NOMO-1 (cell line): Measurements from ENCODE around the gene CRYBG3.

ENCODE experiments used
- DNase-seq, 2 experiments: peaks; one replicate each; lab custom pipeline; 2025; ENCODE audit not compliant: unreplicated experiment in 2 of 2; lab: John Stamatoyannopoulos, UW

The CRYBG3 gene

DNA sequence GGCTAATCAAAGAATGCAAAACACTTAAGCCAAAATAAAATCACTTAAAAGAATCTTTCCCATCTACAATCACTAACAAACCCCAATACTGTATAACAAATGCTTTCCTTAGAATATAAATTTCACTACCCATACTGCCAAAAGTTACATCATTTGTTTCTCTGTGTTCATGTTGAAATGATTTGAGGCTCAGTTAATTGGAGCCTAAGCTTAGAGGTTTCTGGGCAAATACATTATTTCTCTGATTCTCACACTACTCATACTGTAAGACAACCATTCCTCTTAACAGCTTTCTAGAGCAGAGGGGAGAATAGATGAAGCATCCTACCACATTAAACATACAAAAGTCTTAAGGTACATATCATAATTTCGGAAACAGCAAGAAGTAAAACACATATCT, 148.3 kb downstream of the CRYBG3 start:
- no peak for DNase-seq

DNA sequence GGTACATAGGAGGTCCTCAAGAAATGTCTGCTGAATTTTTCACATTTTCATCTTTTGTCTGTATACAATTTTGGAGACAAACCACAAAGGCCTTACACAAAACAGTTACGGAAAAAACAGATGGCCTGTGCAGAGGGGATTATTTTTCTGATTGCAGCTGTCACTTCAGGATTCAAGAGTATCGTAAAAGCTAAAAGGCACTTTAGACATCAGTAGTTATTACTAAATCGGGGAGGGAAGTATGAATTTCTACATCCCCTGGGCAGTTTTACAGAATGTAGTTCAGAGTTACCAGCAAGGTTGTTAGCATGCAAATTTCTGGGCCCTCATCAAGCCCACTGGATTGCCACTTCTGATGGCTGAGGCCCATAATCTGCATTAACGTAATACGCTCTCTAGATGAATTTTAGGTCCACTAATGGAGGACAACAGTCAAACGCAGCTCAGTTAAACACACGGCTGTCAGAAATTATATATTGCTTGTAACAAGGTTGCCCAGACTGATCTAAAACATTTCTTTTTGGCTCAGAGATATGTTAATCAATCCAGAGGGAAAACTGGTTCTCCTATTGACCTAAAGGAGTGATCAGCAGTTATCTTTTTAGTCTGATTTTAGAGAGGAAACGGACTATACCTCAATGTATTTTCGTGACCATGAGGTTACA, 149.3 kb downstream of the CRYBG3 start:
- no peak for DNase-seq

- DNase-seq: peak; percentile 78 to 79
Observed at GRCh38 chr3:97971679-97972567, 150.1 kb downstream of the CRYBG3 start, which contains the start of gene RIOX2. RIOX2 (minus strand) TSS chr3:97972431; CDS start chr3:97967593, 4,838 bp downstream.

- DNase-seq: no peak
Observed at GRCh38 chr3:97972976-97973375, 151.2 kb downstream of the CRYBG3 start.

- DNase-seq: peak in 1 of 2 experiments; percentile 7
Observed at GRCh38 chr3:97974996-97975395, 153.2 kb downstream of the CRYBG3 start.

DNA sequence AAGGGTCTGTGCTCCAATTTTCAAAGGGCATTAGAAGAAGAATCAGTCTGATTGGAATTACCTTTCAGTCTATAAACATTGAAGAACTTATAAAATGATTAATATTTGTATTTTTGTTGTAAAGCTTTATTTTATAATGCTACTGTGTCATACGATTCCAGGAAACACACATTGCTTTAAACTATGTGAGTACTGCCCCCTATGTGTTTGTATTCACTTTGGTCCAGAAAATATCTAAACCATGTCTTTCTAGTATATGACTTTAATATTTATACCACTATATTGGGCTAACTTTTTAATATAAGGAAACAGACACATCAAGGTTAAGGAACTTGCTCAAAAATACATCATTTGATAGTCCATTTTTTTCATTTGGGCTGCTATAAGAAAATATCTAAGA, 153.7 kb downstream of the CRYBG3 start:
- no peak for DNase-seq

DNA sequence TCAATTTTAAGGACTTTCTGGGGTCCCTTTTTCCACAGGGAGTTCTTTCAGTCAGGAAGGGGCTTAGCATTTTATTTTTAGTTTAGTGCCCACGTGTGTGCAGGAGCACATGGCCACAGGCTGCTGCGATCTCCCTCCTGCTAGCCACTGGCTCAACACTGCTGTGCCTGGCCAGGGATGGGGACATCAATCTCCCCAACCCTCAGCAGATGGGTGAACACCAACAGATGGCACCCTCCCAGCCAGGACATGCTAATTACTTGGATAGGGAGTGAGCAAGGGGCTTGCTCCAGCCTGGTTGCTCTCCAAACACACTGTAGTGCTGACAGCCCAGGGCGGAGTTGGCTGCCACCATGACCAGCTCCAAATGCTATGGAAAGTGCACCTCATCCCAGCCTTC, 157.8 kb downstream of the CRYBG3 start:
- no peak for DNase-seq

GRCh38 chr3:97981886-97982285, 160.1 kb downstream of the CRYBG3 start:
- DNase-seq: no peak

- DNase-seq: no peak
Observed at GRCh38 chr3:97983933-97984491, 162.2 kb downstream of the CRYBG3 start.

- no peak for DNase-seq
Observed at GRCh38 chr3:97987306-97987705, 165.5 kb downstream of the CRYBG3 start.

- DNase-seq: no peak
Observed at GRCh38 chr3:97988784-97989568, 167.2 kb downstream of the CRYBG3 start.

GRCh38 chr3:97990624-97991292, 168.9 kb downstream of the CRYBG3 start:
- DNase-seq: peak; percentile 34 to 42

DNA sequence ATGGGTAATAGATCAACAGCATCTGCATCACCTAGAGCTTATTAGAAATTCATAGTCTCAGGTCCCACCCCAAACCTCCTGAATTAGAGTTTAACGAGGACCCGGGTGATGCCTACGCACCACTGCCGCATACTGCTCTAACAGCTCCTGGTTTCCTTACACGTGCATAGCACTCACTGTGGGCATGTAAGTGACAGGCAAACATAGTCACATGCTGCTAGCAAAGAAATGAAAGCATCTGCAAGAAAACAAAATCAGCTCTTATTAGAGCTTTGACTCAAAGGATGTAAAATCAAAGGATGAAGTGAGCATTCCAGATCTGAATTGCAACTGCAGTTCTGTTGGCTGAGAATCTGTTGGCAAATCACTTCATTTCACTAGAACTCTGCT, 169.5 kb downstream of the CRYBG3 start:
- DNase-seq: no peak

DNA sequence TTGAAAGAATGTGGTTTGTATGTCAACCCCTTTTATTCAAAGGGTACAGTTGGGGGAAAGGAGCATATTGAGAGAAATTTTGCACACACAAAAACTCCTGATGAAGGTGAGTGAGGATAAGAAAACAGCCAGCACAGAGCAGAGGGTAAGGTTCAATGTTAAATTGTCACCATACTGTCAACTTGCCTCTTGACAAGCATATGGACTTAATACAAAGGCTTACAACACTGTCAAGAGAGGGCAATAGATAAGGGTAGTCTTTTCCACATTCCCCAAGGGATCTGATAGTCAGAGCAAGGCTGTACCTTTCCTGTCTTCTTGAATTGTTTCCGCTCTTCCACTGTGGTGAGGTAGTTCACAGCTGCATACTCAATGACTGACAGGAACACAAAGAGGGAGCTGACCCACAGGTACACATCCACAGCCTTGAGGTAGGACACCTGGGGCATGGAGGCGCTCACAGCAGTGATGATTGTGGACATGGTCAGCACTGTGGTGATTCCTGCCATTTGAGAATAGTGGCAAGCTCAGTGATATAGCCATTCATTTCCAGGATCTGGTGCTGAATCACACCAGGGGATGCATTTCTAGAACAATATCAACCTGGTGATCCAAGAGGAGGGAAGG, 170.8 kb downstream of the CRYBG3 start:
- no peak for DNase-seq

- no peak for DNase-seq
Observed at GRCh38 chr3:97993526-97993925, 171.7 kb downstream of the CRYBG3 start.

- no peak for DNase-seq
Observed at GRCh38 chr3:97994328-97994945, 172.6 kb downstream of the CRYBG3 start.
